Spinal cord (tissue), 10 donors: ENCODE results near the gene CRYBA4. TPM values are rescaled to one million over a fixed set of nuclear protein-coding genes. Genes with fewer than 3 reads are reported as not detected.
A peak's percentile ranks its signal among the peaks of the same experiment; 100 is the strongest.

Source experiments
- DNase-seq, 6 donors: peaks; one replicate each; pipeline versions ENCODE4 v3.0.0 to v3.0.0-alpha.2; 2013 to 2015; ENCODE audit warnings: low spot score in 6 of 6, low read depth in 4 of 6
- H3K27ac ChIP-seq: one replicate; pipeline ENCODE4 v1.5.1; 2013; ENCODE audit warnings: low read depth, low read length, control low read depth
- H3K27me3 ChIP-seq: one replicate; pipeline ENCODE4 v1.6.1; 2013; ENCODE audit warnings: low read length; ENCODE audit not compliant: control insufficient read depth, insufficient read depth
- H3K36me3 ChIP-seq: one replicate; pipeline ENCODE4 v1.6.1; 2013; ENCODE audit warnings: low read length; ENCODE audit not compliant: control insufficient read depth, insufficient read depth
- H3K4me1 ChIP-seq: one replicate; pipeline ENCODE4 v1.6.1; 2013; ENCODE audit warnings: low read length; ENCODE audit not compliant: control insufficient read depth, insufficient read depth
- H3K4me3 ChIP-seq: one replicate; pipeline ENCODE4 v1.5.1; 2013; ENCODE audit warnings: low read depth, low read length, control low read depth
- H3K9me3 ChIP-seq: one replicate; pipeline ENCODE4 v1.6.1; 2013; ENCODE audit warnings: low read length; ENCODE audit not compliant: control insufficient read depth, insufficient read depth
- WGBS: methylation state at CpG from one replicate; pipeline ENCODE4 v1.1.5; 2013; ENCODE audit warnings: missing lambda C conversion rate; ENCODE audit not compliant: insufficient coverage; 5-methylcytosine and 5-hydroxymethylcytosine counted together
- polyA plus RNA-seq, 2 donors: library from polyadenylated mRNA; unstranded; fragments of 120-200 nt; gene quantifications; one replicate each; pipeline ENCODE4 v1.2.1, GENCODE V29; 2013; ENCODE audit not compliant: insufficient read length in 2 of 2
- small RNA-seq: library from RNA; depleted of rRNA; stranded (forward); fragments of <200 nt; gene quantifications from one replicate; pipeline ENCODE3, GENCODE V24; 2014; ENCODE audit warnings: low replicate concordance
- total RNA-seq, 2 donors: library from RNA; depleted of rRNA in 1 of 2; stranded (reverse); fragments of 120-200 nt in 1 of 2; fragments of >200 nt in 1 of 2; gene quantifications; one replicate each; pipeline versions ENCODE4 v1.2.3 to v1.2.4, GENCODE V29; 2013 to 2014
- donor health status: healthy.

Gene CRYBA4
- total and polyA plus RNA-seq, 4 donors = not detected

DNA sequence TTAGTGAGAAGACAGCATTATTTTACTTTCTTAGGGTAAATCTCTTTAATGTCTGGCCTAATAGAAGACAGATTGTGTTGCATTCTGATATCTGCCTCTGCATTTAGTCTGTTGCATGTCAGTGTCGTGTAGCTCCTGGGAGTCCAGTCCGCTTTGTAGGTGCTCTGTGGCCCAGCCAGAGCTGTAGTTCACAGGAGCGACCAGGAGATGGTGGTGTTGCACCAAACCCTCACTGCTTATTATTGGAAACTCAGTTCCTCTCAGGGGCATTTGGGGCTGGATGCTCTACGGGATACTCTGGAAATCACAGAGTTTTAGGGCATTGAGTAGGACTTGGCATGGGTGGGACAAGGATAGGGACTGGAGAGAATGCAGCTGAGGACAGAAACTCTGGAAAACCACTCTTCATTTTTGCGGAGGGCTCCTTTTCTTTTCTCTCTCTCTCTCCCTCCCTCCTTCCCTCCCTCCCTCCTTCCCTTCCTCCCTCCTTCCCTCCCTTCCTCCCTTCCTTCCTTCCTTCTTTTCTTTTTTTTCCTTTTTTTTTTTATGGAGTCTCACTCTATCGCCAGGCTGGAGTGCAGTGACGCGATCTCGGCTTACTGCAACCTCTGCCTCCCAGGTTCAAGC, 57.4 kb downstream of the CRYBA4 start:
- Histone ChIP-seq H3K36me3 (peaks cover 9% of the 10 kb centered on the region), H3K27ac (no peak overlapping the region), H3K27me3 (no peaks in the 10 kb centered on the region), H3K4me1 (peaks cover 8% of the 10 kb centered on the region), H3K4me3 (no peak overlapping the region), H3K9me3 (no peaks in the 10 kb centered on the region)
- 12% methylated on average over 4 of the region's 9 CpGs for WGBS
- peak in 5 of 6 donors; percentile 71 to 95 (median 74) for DNase-seq

Small RNA genes within 50 kb of the gene (small RNA-seq; reads per million reads assigned to genes)
- not detected for gene RF01874

Other genes starting within 250 kb of the CRYBA4 start
- gene ASPHD2, start 192.7 kb upstream of the CRYBA4 start, total RNA-seq = 1 to 10 TPM; 3.7 to 8.0 TPM
- 10 to 100 TPM; 12.0 to 12.8 TPM for gene ASPHD2, start 192.7 kb upstream of the CRYBA4 start, polyA plus RNA-seq
- gene HPS4, start 138.2 kb upstream of the CRYBA4 start, total RNA-seq = 10 to 100 TPM; 26.7 to 34.3 TPM
- gene HPS4, start 138.2 kb upstream of the CRYBA4 start, polyA plus RNA-seq = 10 to 100 TPM; 34.1 to 34.2 TPM
- gene SRRD, start 138.1 kb upstream of the CRYBA4 start, total RNA-seq = 10 to 100 TPM; 16.6 to 23.0 TPM
- 10 to 100 TPM; 31.7 to 32.1 TPM for gene SRRD, start 138.1 kb upstream of the CRYBA4 start, polyA plus RNA-seq
- 10 to 100 TPM; 24.5 to 36.0 TPM for gene TFIP11, start 109.5 kb upstream of the CRYBA4 start, total RNA-seq
- gene TFIP11, start 109.5 kb upstream of the CRYBA4 start, polyA plus RNA-seq = 10 to 100 TPM; 32.9 to 44.4 TPM
- 10 to 100 TPM; 10.5 to 21.3 TPM for gene TPST2, start 31.8 kb upstream of the CRYBA4 start, total RNA-seq
- 10 to 100 TPM; 14.0 to 15.1 TPM for gene TPST2, start 31.8 kb upstream of the CRYBA4 start, polyA plus RNA-seq
- 1 to 10 TPM; 1.4 to 3.1 TPM for gene CRYBB1, start 3.9 kb upstream of the CRYBA4 start, total RNA-seq
- 1 to 10 TPM; 3.2 to 3.6 TPM for gene CRYBB1, start 3.9 kb upstream of the CRYBA4 start, polyA plus RNA-seq
- 10 to 100 TPM; 38.7 to 54.7 TPM for gene MIAT, start 35.6 kb downstream of the CRYBA4 start, total RNA-seq
- 100 to 1,000 TPM in 1 of 2 donors, 10 to 100 TPM in 1; 93.7 to 161 TPM for gene MIAT, start 35.6 kb downstream of the CRYBA4 start, polyA plus RNA-seq